GM23338 (cell line): ENCODE data around the gene C15orf62. TPM values are rescaled to one million over a fixed set of nuclear protein-coding genes. Genes with fewer than 3 reads are reported as not detected.

Source experiments
- ATAC-seq: fragments of 200-7000 bp; cut with Tn5 transposase; 3 replicates; pipeline ENCODE4 v1.9.1; 2020
- DNase-seq: peaks from one replicate; pipeline ENCODE4 v3.0.0-alpha.2; 2015; ENCODE audit warnings: low spot score
- H2AFZ ChIP-seq: fragments of 200-600 bp; sonication (generic); 2 replicates; pipeline ENCODE4 v1.8.0; 2016; ENCODE audit warnings: antibody characterized with exemption, mild to moderate bottlenecking, moderate library complexity
- H3F3A ChIP-seq: fragments of 200-600 bp; sonication (generic); replicated peaks from 2 replicates; pipeline ENCODE4 v1.8.0; 2017; ENCODE audit warnings: antibody characterized with exemption, mixed run types, low read depth
- H3K27ac ChIP-seq: fragments of 200-600 bp; sonication (generic); 2 replicates; pipeline ENCODE4 v1.6.1; 2016; ENCODE audit warnings: low read depth
- H3K27me3 ChIP-seq: fragments of 200-600 bp; sonication (generic); 2 replicates; pipeline ENCODE4 v1.8.0; 2016; ENCODE audit warnings: mild to moderate bottlenecking, mixed run types, moderate library complexity; ENCODE audit not compliant: insufficient read depth
- H3K36me3 ChIP-seq: fragments of 200-600 bp; sonication (generic); 2 replicates; pipeline ENCODE4 v1.8.0; 2016; ENCODE audit warnings: mild to moderate bottlenecking; ENCODE audit not compliant: insufficient read depth
- H3K4me1 ChIP-seq: fragments of 200-600 bp; sonication (generic); 2 replicates; pipeline ENCODE4 v1.8.0; 2016; ENCODE audit warnings: mild to moderate bottlenecking, moderate library complexity; ENCODE audit not compliant: insufficient read depth
- H3K4me2 ChIP-seq: fragments of 200-600 bp; sonication (generic); 2 replicates; pipeline ENCODE4 v1.7.1; 2017; ENCODE audit warnings: mixed run types
- H3K4me3 ChIP-seq: fragments of 200-600 bp; sonication (generic); 2 replicates; pipeline ENCODE4 v1.6.1; 2016; ENCODE audit warnings: mixed run types
- H3K79me2 ChIP-seq: fragments of 200-600 bp; sonication (generic); replicated peaks from 2 replicates; pipeline ENCODE4 v1.8.0; 2017; ENCODE audit warnings: mild to moderate bottlenecking; ENCODE audit not compliant: insufficient read depth
- H3K9me2 ChIP-seq: fragments of 200-600 bp; sonication (generic); 2 replicates; pipeline ENCODE4 v1.8.0; 2017; ENCODE audit not compliant: insufficient read depth
- H4K20me1 ChIP-seq: fragments of 200-600 bp; sonication (generic); replicated peaks from 2 replicates; pipeline ENCODE4 v1.8.0; 2017; ENCODE audit warnings: mild to moderate bottlenecking; ENCODE audit not compliant: insufficient read depth
- H3K27ac Mint-ChIP-seq: 2 replicates; pipeline ENCODE4 v1.8.0; 2020; ENCODE audit warnings: inconsistent platforms, mild to moderate bottlenecking, moderate library complexity, mixed read lengths
- H3K27me3 Mint-ChIP-seq: 3 replicates; pipeline ENCODE4 v1.8.0; 2022; ENCODE audit warnings: low read depth, mild to moderate bottlenecking, moderate library complexity, mixed read lengths, inconsistent platforms; ENCODE audit not compliant: insufficient read depth, poor library complexity
- H3K36me3 Mint-ChIP-seq: 3 replicates; pipeline ENCODE4 v1.8.0; 2021; ENCODE audit warnings: low read depth, mild to moderate bottlenecking, inconsistent platforms, moderate library complexity, mixed read lengths
- H3K4me1 Mint-ChIP-seq: 3 replicates; pipeline ENCODE4 v1.8.0; 2020; ENCODE audit warnings: mild to moderate bottlenecking, inconsistent platforms, mixed read lengths
- H3K4me3 Mint-ChIP-seq: 3 replicates; pipeline ENCODE4 v1.8.0; 2021; ENCODE audit warnings: moderate library complexity, mild to moderate bottlenecking, inconsistent platforms, mixed read lengths
- H3K9me3 Mint-ChIP-seq: 3 replicates; pipeline ENCODE4 v1.8.0; 2020; ENCODE audit warnings: moderate library complexity, mild to moderate bottlenecking, inconsistent platforms, mixed read lengths
- CREB1 ChIP-seq: fragments of 250-450 bp; sonication (Bioruptor Pico); IDR thresholded peaks from 2 replicates; pipeline ENCODE4 v1.5.0; 2020; ENCODE audit warnings: low read depth, mild to moderate bottlenecking, moderate library complexity
- CTCF ChIP-seq, 2 experiments: fragments of 200-600 bp in 1 of 2; sonication (generic) in 1 of 2; conservative IDR thresholded peaks; 2 replicates each; pipeline versions ENCODE4 v1.5.1 to v1.6.1; 2016 to 2017; ENCODE audit warnings: antibody characterized with exemption in 2 of 2, low read depth in 2 of 2, mild to moderate bottlenecking in 2 of 2, moderate library complexity in 1 of 2
- EZH2 ChIP-seq: fragments of 200-600 bp; sonication (generic); IDR thresholded peaks from one replicate; pipeline ENCODE4 v1.8.0; 2017; ENCODE audit warnings: antibody characterized with exemption, mild to moderate bottlenecking, low read depth; ENCODE audit not compliant: unreplicated experiment
- STAT1 ChIP-seq: IDR thresholded peaks from one replicate; pipeline ENCODE4 v1.6.1; 2016; ENCODE audit warnings: antibody characterized with exemption; ENCODE audit not compliant: unreplicated experiment
- ZNF114 ChIP-seq: fragments of 250-450 bp; sonication (Bioruptor Pico); IDR thresholded peaks from 2 replicates; pipeline ENCODE4 v1.5.0; 2020; ENCODE audit warnings: mild to moderate bottlenecking, moderate library complexity
- polyA plus RNA-seq: library from polyadenylated mRNA; unstranded; fragments of >200 nt; fragmentation: Nextera tagmentation; extraction: Ambion mirVana; gene quantifications from 2 replicates; pipeline ENCODE4 v1.2.1, GENCODE V29; 2016
- total RNA-seq: library from RNA; depleted of rRNA; stranded (reverse); fragments of >200 nt; shearing (Covaris generic); gene quantifications from 2 replicates; pipeline ENCODE4 v1.2.3, GENCODE V29; 2014
- TF ChIP-seq, protein P1 (sequence below): fragments of 250-450 bp; sonication (Bioruptor Pico); IDR thresholded peaks from 2 replicates; pipeline ENCODE4 v1.5.0; 2020; ENCODE audit warnings: mild to moderate bottlenecking, moderate library complexity
- TF ChIP-seq, protein P2 (sequence below): IDR thresholded peaks from one replicate; pipeline ENCODE4 v1.6.1; 2018; ENCODE audit warnings: antibody characterized with exemption; ENCODE audit not compliant: unreplicated experiment

Gene C15orf62
- total and polyA plus RNA-seq, 2 experiments from 2014 or later = 0.16 to 0.80 TPM

DNA sequence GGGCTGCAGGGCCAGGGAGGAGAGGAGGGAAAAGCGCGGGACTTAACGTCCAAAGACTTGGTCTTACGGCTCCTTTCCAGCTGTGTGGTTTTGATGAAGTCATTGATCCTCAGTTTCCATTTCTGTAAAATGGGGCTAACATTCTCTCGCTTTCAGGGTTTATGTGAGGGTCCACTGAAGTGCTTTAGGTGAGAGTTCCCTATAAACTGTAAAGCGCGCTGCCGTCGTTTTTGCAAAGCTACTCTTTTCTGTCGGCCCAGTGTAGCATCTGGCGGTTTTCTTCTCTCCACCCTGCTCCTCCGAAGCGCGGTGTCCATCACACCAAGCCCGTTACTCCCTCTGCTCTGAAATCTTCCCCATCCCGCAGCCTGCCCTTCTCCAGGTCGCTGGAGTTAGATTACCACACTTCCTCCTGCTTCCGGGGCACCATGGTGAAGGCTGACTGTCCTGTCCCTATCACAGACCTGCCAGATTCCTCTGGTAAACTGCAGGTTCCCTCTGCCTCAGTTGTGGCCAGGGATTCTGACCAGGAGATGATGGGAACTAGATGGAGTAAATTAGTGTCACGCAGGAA, 38.2 kb downstream of the C15orf62 start:
- no peaks in the 10 kb centered on the region for H3K36me3 ChIP-seq
- ATAC-seq = no peak
- Mint-ChIP-seq H3K4me1 (peaks cover 16% of the 10 kb centered on the region), H3K27me3 (peaks cover 13% of the 10 kb centered on the region), H3K36me3 (no peaks in the 10 kb centered on the region; the same call in 2 of the 3 replicates), H3K9me3 (no peaks in the 10 kb centered on the region), H3K4me3 (peak overlapping the region; percentile 99), H3K27ac (peak overlapping the region; percentile 90)
- H3K4me2 ChIP-seq = peak overlapping the region; percentile 78
- peak overlapping the region; percentile 99 for H2AFZ ChIP-seq
- no peaks in the 10 kb centered on the region; the same call in 1 of the 2 replicates for H4K20me1 ChIP-seq
- no peaks in the 10 kb centered on the region for H3K9me2 ChIP-seq
- no peaks in the 10 kb centered on the region for H3K27me3 ChIP-seq
- DNase-seq = no peak
- H3K79me2 ChIP-seq = peaks cover 22% of the 10 kb centered on the region
- peaks cover 8% of the 10 kb centered on the region; the same call in 1 of the 2 replicates for H3F3A ChIP-seq
- peaks cover 8% of the 10 kb centered on the region; the same call in 1 of the 2 replicates for H3K4me1 ChIP-seq
- TF ChIP-seq, protein P1, sequence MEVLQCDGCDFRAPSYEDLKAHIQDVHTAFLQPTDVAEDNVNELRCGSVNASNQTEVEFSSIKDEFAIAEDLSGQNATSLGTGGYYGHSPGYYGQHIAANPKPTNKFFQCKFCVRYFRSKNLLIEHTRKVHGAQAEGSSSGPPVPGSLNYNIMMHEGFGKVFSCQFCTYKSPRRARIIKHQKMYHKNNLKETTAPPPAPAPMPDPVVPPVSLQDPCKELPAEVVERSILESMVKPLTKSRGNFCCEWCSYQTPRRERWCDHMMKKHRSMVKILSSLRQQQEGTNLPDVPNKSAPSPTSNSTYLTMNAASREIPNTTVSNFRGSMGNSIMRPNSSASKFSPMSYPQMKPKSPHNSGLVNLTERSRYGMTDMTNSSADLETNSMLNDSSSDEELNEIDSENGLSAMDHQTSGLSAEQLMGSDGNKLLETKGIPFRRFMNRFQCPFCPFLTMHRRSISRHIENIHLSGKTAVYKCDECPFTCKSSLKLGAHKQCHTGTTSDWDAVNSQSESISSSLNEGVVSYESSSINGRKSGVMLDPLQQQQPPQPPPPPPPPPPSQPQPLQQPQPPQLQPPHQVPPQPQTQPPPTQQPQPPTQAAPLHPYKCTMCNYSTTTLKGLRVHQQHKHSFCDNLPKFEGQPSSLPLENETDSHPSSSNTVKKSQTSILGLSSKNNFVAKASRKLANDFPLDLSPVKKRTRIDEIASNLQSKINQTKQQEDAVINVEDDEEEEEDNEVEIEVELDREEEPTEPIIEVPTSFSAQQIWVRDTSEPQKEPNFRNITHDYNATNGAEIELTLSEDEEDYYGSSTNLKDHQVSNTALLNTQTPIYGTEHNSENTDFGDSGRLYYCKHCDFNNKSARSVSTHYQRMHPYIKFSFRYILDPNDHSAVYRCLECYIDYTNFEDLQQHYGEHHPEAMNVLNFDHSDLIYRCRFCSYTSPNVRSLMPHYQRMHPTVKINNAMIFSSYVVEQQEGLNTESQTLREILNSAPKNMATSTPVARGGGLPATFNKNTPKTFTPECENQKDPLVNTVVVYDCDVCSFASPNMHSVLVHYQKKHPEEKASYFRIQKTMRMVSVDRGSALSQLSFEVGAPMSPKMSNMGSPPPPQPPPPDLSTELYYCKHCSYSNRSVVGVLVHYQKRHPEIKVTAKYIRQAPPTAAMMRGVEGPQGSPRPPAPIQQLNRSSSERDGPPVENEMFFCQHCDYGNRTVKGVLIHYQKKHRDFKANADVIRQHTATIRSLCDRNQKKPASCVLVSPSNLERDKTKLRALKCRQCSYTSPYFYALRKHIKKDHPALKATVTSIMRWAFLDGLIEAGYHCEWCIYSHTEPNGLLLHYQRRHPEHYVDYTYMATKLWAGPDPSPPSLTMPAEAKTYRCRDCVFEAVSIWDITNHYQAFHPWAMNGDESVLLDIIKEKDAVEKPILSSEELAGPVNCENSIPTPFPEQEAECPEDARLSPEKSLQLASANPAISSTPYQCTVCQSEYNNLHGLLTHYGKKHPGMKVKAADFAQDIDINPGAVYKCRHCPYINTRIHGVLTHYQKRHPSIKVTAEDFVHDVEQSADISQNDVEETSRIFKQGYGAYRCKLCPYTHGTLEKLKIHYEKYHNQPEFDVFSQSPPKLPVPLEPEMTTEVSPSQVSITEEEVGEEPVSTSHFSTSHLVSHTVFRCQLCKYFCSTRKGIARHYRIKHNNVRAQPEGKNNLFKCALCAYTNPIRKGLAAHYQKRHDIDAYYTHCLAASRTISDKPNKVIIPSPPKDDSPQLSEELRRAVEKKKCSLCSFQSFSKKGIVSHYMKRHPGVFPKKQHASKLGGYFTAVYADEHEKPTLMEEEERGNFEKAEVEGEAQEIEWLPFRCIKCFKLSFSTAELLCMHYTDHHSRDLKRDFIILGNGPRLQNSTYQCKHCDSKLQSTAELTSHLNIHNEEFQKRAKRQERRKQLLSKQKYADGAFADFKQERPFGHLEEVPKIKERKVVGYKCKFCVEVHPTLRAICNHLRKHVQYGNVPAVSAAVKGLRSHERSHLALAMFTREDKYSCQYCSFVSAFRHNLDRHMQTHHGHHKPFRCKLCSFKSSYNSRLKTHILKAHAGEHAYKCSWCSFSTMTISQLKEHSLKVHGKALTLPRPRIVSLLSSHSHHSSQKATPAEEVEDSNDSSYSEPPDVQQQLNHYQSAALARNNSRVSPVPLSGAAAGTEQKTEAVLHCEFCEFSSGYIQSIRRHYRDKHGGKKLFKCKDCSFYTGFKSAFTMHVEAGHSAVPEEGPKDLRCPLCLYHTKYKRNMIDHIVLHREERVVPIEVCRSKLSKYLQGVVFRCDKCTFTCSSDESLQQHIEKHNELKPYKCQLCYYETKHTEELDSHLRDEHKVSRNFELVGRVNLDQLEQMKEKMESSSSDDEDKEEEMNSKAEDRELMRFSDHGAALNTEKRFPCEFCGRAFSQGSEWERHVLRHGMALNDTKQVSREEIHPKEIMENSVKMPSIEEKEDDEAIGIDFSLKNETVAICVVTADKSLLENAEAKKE (CRISPR knock-in tag) = no peak
- no peak for TF ChIP-seq EZH2
- peak; percentile 24; the same call in 1 of the 2 replicates for TF ChIP-seq CREB1 (CRISPR knock-in tag)
- no peak for TF ChIP-seq ZNF114 (CRISPR knock-in tag)
- TF ChIP-seq, protein P2, sequence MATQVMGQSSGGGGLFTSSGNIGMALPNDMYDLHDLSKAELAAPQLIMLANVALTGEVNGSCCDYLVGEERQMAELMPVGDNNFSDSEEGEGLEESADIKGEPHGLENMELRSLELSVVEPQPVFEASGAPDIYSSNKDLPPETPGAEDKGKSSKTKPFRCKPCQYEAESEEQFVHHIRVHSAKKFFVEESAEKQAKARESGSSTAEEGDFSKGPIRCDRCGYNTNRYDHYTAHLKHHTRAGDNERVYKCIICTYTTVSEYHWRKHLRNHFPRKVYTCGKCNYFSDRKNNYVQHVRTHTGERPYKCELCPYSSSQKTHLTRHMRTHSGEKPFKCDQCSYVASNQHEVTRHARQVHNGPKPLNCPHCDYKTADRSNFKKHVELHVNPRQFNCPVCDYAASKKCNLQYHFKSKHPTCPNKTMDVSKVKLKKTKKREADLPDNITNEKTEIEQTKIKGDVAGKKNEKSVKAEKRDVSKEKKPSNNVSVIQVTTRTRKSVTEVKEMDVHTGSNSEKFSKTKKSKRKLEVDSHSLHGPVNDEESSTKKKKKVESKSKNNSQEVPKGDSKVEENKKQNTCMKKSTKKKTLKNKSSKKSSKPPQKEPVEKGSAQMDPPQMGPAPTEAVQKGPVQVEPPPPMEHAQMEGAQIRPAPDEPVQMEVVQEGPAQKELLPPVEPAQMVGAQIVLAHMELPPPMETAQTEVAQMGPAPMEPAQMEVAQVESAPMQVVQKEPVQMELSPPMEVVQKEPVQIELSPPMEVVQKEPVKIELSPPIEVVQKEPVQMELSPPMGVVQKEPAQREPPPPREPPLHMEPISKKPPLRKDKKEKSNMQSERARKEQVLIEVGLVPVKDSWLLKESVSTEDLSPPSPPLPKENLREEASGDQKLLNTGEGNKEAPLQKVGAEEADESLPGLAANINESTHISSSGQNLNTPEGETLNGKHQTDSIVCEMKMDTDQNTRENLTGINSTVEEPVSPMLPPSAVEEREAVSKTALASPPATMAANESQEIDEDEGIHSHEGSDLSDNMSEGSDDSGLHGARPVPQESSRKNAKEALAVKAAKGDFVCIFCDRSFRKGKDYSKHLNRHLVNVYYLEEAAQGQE = no peak
- no peak for TF ChIP-seq STAT1
- TF ChIP-seq CTCF (conservative IDR thresholded peaks at IDR 0.05; ENCODE audit: low read depth in 2 of 2) = no peak
- H3K4me3 ChIP-seq = peak overlapping the region; percentile 94
- H3K27ac ChIP-seq = no peak overlapping the region
